ENCODE measurements around the gene AIFM3. TPM values are rescaled to one million over a fixed set of nuclear protein-coding genes. Genes with fewer than 3 reads are reported as not detected.

The AIFM3 gene
- total RNA-seq, 1 experiment from 2014 or later, result 2.6 TPM

DNA sequence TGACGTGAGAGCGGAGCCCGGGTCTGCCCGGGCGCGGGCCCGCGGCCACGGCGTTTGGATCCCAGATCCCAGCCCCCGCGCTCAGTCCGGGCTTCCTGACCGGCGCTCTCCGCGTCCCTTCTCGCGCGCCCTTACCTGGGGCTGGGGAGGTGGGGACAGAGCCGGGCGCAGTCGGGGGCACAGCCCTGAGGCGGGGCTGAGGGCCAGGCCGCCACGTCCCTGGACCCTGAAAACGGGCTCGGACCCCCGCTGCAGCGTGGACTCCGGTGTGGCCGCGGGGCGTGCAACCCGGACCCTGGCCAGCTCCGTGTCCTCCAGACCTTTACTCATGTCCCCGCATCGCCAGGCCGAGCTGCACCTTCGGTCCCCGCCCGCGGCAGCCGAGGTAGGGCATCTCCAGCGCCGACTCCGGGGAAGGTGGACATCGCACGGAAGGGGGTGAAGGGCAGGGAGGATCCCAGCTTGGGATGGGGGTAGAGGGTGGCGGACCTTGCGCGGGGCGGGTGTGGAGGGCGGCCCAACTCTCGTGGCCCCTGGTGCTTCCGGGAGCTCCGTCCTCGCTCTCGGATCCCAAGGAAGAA, 9.9 kb upstream of the AIFM3 start (continued):
- TF ChIP-seq, protein P1, sequence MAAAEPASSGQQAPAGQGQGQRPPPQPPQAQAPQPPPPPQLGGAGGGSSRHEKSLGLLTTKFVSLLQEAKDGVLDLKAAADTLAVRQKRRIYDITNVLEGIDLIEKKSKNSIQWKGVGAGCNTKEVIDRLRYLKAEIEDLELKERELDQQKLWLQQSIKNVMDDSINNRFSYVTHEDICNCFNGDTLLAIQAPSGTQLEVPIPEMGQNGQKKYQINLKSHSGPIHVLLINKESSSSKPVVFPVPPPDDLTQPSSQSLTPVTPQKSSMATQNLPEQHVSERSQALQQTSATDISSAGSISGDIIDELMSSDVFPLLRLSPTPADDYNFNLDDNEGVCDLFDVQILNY (CRISPR knock-in tag; IDR thresholded peaks at IDR 0.05), result no peak
- no peak for TF ChIP-seq TCF7 (CRISPR knock-in tag; IDR thresholded peaks at IDR 0.05; ENCODE audit: low read depth)
- TF ChIP-seq IRF2 (CRISPR knock-in tag; IDR thresholded peaks at IDR 0.05; ENCODE audit: borderline replicate concordance, low read depth), result no peak
- no peak for TF ChIP-seq OVOL2 (CRISPR knock-in tag; IDR thresholded peaks at IDR 0.05; ENCODE audit: borderline replicate concordance)
- no peak for TF ChIP-seq ATF1 (CRISPR knock-in tag; IDR thresholded peaks at IDR 0.05)
- no peak for TF ChIP-seq FOXJ3 (CRISPR knock-in tag; IDR thresholded peaks at IDR 0.05; ENCODE audit: borderline replicate concordance)
- TF ChIP-seq NFATC4 (CRISPR knock-in tag; IDR thresholded peaks at IDR 0.05), result no peak
- TF ChIP-seq, protein P2, sequence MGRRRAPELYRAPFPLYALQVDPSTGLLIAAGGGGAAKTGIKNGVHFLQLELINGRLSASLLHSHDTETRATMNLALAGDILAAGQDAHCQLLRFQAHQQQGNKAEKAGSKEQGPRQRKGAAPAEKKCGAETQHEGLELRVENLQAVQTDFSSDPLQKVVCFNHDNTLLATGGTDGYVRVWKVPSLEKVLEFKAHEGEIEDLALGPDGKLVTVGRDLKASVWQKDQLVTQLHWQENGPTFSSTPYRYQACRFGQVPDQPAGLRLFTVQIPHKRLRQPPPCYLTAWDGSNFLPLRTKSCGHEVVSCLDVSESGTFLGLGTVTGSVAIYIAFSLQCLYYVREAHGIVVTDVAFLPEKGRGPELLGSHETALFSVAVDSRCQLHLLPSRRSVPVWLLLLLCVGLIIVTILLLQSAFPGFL (CRISPR knock-in tag; IDR thresholded peaks at IDR 0.05; ENCODE audit: borderline replicate concordance), result no peak
- TF ChIP-seq, protein P3, sequence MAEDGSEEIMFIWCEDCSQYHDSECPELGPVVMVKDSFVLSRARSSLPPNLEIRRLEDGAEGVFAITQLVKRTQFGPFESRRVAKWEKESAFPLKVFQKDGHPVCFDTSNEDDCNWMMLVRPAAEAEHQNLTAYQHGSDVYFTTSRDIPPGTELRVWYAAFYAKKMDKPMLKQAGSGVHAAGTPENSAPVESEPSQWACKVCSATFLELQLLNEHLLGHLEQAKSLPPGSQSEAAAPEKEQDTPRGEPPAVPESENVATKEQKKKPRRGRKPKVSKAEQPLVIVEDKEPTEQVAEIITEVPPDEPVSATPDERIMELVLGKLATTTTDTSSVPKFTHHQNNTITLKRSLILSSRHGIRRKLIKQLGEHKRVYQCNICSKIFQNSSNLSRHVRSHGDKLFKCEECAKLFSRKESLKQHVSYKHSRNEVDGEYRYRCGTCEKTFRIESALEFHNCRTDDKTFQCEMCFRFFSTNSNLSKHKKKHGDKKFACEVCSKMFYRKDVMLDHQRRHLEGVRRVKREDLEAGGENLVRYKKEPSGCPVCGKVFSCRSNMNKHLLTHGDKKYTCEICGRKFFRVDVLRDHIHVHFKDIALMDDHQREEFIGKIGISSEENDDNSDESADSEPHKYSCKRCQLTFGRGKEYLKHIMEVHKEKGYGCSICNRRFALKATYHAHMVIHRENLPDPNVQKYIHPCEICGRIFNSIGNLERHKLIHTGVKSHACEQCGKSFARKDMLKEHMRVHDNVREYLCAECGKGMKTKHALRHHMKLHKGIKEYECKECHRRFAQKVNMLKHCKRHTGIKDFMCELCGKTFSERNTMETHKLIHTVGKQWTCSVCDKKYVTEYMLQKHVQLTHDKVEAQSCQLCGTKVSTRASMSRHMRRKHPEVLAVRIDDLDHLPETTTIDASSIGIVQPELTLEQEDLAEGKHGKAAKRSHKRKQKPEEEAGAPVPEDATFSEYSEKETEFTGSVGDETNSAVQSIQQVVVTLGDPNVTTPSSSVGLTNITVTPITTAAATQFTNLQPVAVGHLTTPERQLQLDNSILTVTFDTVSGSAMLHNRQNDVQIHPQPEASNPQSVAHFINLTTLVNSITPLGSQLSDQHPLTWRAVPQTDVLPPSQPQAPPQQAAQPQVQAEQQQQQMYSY (CRISPR knock-in tag; IDR thresholded peaks at IDR 0.05), result 0 out of 2 replicates have a peak, but pooled peaks have one; percentile 27

GRCh38 chr22:20957683-20958431, 9.2 kb upstream of the AIFM3 start:
- TF ChIP-seq KAT7 (CRISPR knock-in tag; IDR thresholded peaks at IDR 0.05; ENCODE audit: borderline replicate concordance), result 0 out of 2 replicates have a peak, but pooled peaks have one; percentile 8
- TF ChIP-seq ETV6 (CRISPR knock-in tag; IDR thresholded peaks at IDR 0.05), result 0 out of 2 replicates have a peak, but pooled peaks have one; percentile 44
- TF ChIP-seq ZSCAN18 (CRISPR knock-in tag; IDR thresholded peaks at IDR 0.05), result no peak
- TF ChIP-seq, protein P3 (CRISPR knock-in tag; IDR thresholded peaks at IDR 0.05), result peak; percentile 46; the same call in 1 of the 2 replicates
- no peak for TF ChIP-seq ZNF416 (CRISPR knock-in tag; IDR thresholded peaks at IDR 0.05)
- CTCF ChIA-PET, result interaction anchor here (0.6 to 5.1 kb wide), 18 partner anchors 10 to 207 kb away, joined by 3 to 72 read pairs (median 4); partner anchors contain the start of genes AIFM3, CRKL and LZTR1
- peaks cover 22% of the 10 kb centered on the region for H3K27me3 Mint-ChIP-seq (ENCODE audit: low read depth)
- H3K9me3 Mint-ChIP-seq, result no peaks in the 10 kb centered on the region
- H3K27ac Mint-ChIP-seq, result no peak overlapping the region
- H3K36me3 Mint-ChIP-seq, result peaks cover 9% of the 10 kb centered on the region
- H3K4me3 Mint-ChIP-seq, result peak overlapping the region; percentile 74
- DNase-seq (ENCODE audit: low spot score) (peak; percentile 58), ATAC-seq (peak; percentile 74)
- POLR2A ChIA-PET, result interaction anchor here (0.8 to 1.8 kb wide), 7 partner anchors 11 to 72 kb away, joined by 3 to 11 read pairs (median 3); partner anchors contain the start of gene LZTR1
- H3K4me1 Mint-ChIP-seq, result peaks cover 12% of the 10 kb centered on the region

Measured in WTC11 (cell line).